K562 (cell line): ENCODE results near the gene ACACB. TPM values are rescaled to one million over a fixed set of nuclear protein-coding genes. Genes with fewer than 3 reads are reported as not detected.
A peak's percentile ranks its signal among the peaks of the same experiment; 100 is the strongest.

Source experiments
- RBM25 ChIP-seq: fragments of 200-400 bp; formaldehyde crosslinking; IDR thresholded peaks from 2 replicates; pipeline ENCODE4 v1.6.1; 2018; ENCODE audit warnings: low read length, low read depth, moderate library complexity; ENCODE audit not compliant: severe bottlenecking
- ZBTB40 ChIP-seq, 2 experiments: fragments of 450-650 bp in 1 of 2; sonication (generic) in 1 of 2; formaldehyde crosslinking in 1 of 2; IDR thresholded peaks; 2 replicates each; pipeline versions ENCODE4 v1.7.1 to v1.9.0; 2016 to 2022; ENCODE audit warnings: inconsistent platforms in 1 of 2, mild to moderate bottlenecking in 1 of 2, missing genetic modification reagents in 1 of 2
- ZNF146 ChIP-seq: IDR thresholded peaks from one replicate; pipeline ENCODE4 v1.6.1; 2018; ENCODE audit warnings: missing compliant biosample characterization; ENCODE audit not compliant: unreplicated experiment
- polyA plus RNA-seq, 8 experiments: library from polyadenylated mRNA; depleted of rRNA in 4 of 8; stranded (reverse) in 5 of 8; unstranded in 3 of 8; fragments of >200 nt; fragmentation: Nextera tagmentation in 2 of 8; fragmentation: Illumina TruSeq in 1 of 8; extraction: Ambion mirVana in 2 of 8; extraction: Trizol in 1 of 8; gene quantifications; 2 replicates each; pipeline versions ENCODE4 v1.2.1 to v1.2.3, GENCODE V29; 2011 to 2014; ENCODE audit warnings: inconsistent platforms in 1 of 8, missing spikeins in 1 of 8
- total RNA-seq, 7 experiments: library from RNA; depleted of rRNA in 6 of 7; stranded (reverse); fragments of >200 nt in 6 of 7; fragmentation: Illumina TruSeq in 2 of 7; extraction: Trizol in 2 of 7; gene quantifications; 2 replicates each; pipeline versions ENCODE4 v1.2.1 to v1.2.3, GENCODE V29; 2011 to 2021; ENCODE audit warnings: low replicate concordance in 1 of 7

Gene ACACB
- total and polyA plus RNA-seq, 9 of the 15 experiments (the other 6 are each of a cell fraction or from before 2014, with no cell fraction given): 0.10 to 2.5 (median 0.83) TPM

GRCh38 chr12:109074866-109075265 lies 41.5 kb upstream of the ACACB start (continued):
- no peak for TF ChIP-seq ZBTB40 (IDR thresholded peaks at IDR 0.05)
- no peak for TF ChIP-seq ZBTB40 (CRISPR knock-in tag; IDR thresholded peaks at IDR 0.05)
- peak; percentile 91 for TF ChIP-seq ZNF146
- TF ChIP-seq RBM25: peak; percentile 91
